ENCODE results near the gene ANKRD44. TPM values are rescaled to one million over a fixed set of nuclear protein-coding genes. Genes with fewer than 3 reads are reported as not detected.

The ANKRD44 gene
- polyA plus RNA-seq, 2 of the 4 experiments (the other 2 are of a cell fraction) = 0.97 to 5.9 TPM

DNA sequence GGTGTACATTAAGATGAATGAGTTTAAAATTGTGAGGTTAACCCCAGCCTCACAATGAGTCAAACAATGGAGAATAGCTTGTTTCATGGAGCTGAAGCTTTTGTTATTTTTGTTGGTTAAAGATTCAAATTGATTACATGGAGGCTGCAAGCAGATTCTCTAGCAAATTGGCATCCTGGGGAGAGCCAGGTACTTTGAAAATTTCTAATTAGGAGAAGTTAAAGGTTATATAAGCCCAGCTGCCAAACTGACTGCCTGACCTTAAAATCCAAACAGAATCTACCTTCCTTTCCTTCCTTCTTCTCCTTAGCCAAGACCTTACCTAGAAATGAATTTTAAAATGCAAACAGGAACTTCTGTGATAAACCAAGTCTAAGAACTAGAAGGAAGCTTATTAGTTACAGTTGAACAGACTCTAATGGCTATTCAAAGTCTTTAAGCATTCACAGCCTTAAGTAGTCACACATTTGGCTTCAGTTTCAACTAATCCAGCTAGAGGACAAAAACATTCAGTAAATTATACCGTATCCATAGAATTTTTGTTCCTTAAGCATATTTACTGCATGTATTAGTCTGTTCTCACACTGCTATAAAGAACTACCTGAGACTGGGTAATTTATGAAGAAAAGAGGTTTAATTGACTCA lies 352.6 kb downstream of the ANKRD44 start (continued):
- TF ChIP-seq FOXS1 (CRISPR knock-in tag; IDR thresholded peaks at IDR 0.05) (no peak), CHD4 (IDR thresholded peaks at IDR 0.05; ENCODE audit: borderline replicate concordance) (no peak), KDM5A (IDR thresholded peaks at IDR 0.05) (no peak), TFCP2L1 (CRISPR knock-in tag; IDR thresholded peaks at IDR 0.05) (no peak), EHMT2 (IDR thresholded peaks at IDR 0.05; ENCODE audit: low read depth) (no peak)
- TF ChIP-seq, protein P1, sequence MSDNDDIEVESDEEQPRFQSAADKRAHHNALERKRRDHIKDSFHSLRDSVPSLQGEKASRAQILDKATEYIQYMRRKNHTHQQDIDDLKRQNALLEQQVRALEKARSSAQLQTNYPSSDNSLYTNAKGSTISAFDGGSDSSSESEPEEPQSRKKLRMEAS (IDR thresholded peaks at IDR 0.05) = no peak

DNA sequence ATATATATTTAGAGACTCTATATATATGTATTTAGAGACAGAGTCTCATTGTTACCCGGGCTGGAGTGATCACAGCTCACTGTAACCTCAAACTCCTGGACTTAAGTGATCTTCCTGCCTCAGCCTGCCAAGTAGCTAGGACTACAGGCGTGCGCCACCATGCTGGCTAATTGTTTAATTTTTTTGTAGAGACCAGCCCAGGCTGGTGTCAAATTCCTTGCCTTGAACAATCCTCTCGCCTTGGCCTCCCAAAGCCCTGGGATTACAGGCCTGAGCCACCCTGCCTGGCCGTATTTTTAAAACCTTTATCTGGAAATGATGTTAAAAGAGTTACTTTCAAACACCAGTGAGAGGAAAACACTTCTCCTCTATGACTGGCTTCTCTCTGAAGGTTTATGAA lies 353.1 kb downstream of the ANKRD44 start:
- H3K27ac ChIP-seq = no peak overlapping the region
- DNase-seq (ENCODE audit: low read depth in 1 of 2, low spot score in 1 of 2) (no peak), FAIRE-seq (no peak), ATAC-seq (no peak)
- 72% methylated on average over 5 of the region's 5 CpGs for WGBS (ENCODE audit: missing lambda C conversion rate)
- H3K9me3 ChIP-seq = no peaks in the 10 kb centered on the region
- no peaks in the 10 kb centered on the region for H3K4me1 ChIP-seq
- CTCF ChIA-PET = interaction anchor here (0.7 kb wide), 1 partner anchor 28 kb away, joined by 3 read pairs; no protein-coding TSS in a partner anchor
- TF ChIP-seq, protein P2, sequence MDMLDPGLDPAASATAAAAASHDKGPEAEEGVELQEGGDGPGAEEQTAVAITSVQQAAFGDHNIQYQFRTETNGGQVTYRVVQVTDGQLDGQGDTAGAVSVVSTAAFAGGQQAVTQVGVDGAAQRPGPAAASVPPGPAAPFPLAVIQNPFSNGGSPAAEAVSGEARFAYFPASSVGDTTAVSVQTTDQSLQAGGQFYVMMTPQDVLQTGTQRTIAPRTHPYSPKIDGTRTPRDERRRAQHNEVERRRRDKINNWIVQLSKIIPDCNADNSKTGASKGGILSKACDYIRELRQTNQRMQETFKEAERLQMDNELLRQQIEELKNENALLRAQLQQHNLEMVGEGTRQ (IDR thresholded peaks at IDR 0.05) = no peak
- TF ChIP-seq JUNB (IDR thresholded peaks at IDR 0.05) (no peak), ZC3H11A (IDR thresholded peaks at IDR 0.05) (no peak), ZNF302 (CRISPR knock-in tag; IDR thresholded peaks at IDR 0.05) (no peak), CBX8 (IDR thresholded peaks at IDR 0.05) (no peak), CHD4 (IDR thresholded peaks at IDR 0.05; ENCODE audit: borderline replicate concordance) (no peak)
- TF ChIP-seq, protein P3, sequence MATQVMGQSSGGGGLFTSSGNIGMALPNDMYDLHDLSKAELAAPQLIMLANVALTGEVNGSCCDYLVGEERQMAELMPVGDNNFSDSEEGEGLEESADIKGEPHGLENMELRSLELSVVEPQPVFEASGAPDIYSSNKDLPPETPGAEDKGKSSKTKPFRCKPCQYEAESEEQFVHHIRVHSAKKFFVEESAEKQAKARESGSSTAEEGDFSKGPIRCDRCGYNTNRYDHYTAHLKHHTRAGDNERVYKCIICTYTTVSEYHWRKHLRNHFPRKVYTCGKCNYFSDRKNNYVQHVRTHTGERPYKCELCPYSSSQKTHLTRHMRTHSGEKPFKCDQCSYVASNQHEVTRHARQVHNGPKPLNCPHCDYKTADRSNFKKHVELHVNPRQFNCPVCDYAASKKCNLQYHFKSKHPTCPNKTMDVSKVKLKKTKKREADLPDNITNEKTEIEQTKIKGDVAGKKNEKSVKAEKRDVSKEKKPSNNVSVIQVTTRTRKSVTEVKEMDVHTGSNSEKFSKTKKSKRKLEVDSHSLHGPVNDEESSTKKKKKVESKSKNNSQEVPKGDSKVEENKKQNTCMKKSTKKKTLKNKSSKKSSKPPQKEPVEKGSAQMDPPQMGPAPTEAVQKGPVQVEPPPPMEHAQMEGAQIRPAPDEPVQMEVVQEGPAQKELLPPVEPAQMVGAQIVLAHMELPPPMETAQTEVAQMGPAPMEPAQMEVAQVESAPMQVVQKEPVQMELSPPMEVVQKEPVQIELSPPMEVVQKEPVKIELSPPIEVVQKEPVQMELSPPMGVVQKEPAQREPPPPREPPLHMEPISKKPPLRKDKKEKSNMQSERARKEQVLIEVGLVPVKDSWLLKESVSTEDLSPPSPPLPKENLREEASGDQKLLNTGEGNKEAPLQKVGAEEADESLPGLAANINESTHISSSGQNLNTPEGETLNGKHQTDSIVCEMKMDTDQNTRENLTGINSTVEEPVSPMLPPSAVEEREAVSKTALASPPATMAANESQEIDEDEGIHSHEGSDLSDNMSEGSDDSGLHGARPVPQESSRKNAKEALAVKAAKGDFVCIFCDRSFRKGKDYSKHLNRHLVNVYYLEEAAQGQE (IDR thresholded peaks at IDR 0.05) = no peak
- no peak overlapping the region for H3K4me3 ChIP-seq
- POLR2A ChIA-PET = no interaction called here
- H3K4me2 ChIP-seq = no peak overlapping the region

DNA sequence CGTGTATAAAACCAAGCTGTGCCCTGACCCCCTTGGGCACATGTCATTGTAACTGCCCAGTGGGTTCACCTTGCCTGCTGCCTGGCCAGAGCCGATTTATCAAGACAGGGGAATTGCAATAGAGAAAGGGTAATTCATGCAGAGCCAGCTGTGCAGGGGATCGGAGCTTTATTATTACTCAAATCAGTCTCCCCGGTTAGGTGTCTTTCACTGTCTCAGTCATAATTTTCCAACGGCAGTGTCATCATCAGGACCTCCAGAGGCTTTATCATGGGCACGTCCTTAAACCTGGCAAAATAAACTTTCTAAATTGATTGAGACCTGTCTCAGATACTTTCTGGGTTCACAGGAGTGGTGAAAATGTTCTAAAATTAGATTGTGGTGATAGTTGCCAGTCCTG lies 354.5 kb downstream of the ANKRD44 start:
- Histone ChIP-seq H3K4me3 (no peak overlapping the region), H3K27ac (no peak overlapping the region), H3K4me1 (no peaks in the 10 kb centered on the region), H3K4me2 (no peak overlapping the region), H3K9me3 (no peaks in the 10 kb centered on the region)
- CTCF ChIA-PET = interaction anchor here (1.0 kb wide), 1 partner anchor 21 kb away, joined by 4 read pairs; no protein-coding TSS in a partner anchor
- ATAC-seq = no peak
- FAIRE-seq = no peak
- TF ChIP-seq NFE2L2 (conservative IDR thresholded peaks at IDR 0.05; ENCODE audit: low read length) (no peak), TFCP2L1 (CRISPR knock-in tag; IDR thresholded peaks at IDR 0.05) (no peak), RFX5 (IDR thresholded peaks at IDR 0.05) (no peak)
- no peak for DNase-seq (ENCODE audit: low read depth in 1 of 2, low spot score in 1 of 2)
- WGBS (ENCODE audit: missing lambda C conversion rate) = 61% methylated on average over 6 of the region's 6 CpGs
- POLR2A ChIA-PET = interaction anchor here (0.5 kb wide), 1 partner anchor 496 kb away, joined by 3 read pairs; no protein-coding TSS in a partner anchor

DNA sequence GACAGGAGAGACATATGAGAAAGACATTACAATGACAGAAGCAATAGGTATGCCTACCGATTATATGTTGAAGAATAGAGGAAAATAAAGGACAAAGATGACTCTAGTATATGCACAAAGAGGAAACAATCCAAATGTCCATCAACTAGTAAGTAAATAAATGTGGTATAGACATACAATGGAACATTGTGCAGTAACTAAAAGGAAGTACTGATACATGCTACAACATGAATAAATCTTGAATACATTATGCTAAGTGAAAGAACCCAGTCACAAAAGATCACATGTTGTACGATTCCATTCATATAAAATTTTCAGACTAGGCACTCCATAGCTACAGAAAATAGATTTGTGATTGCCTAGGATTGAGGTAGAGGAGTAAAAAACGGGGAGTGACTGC lies 355.5 kb downstream of the ANKRD44 start:
- no peak overlapping the region for H3K4me3 ChIP-seq
- no peak overlapping the region for H3K4me2 ChIP-seq
- ChIA-PET POLR2A (no interaction called here), CTCF (no interaction called here)
- FAIRE-seq (no peak), ATAC-seq (no peak), DNase-seq (ENCODE audit: low read depth in 1 of 2, low spot score in 1 of 2) (no peak)
- H3K27ac ChIP-seq = no peak overlapping the region
- TF ChIP-seq, protein P4, sequence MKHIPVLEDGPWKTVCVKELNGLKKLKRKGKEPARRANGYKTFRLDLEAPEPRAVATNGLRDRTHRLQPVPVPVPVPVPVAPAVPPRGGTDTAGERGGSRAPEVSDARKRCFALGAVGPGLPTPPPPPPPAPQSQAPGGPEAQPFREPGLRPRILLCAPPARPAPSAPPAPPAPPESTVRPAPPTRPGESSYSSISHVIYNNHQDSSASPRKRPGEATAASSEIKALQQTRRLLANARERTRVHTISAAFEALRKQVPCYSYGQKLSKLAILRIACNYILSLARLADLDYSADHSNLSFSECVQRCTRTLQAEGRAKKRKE (CRISPR knock-in tag; IDR thresholded peaks at IDR 0.05; ENCODE audit: low read depth) = no peak
- TF ChIP-seq ZNF302 (CRISPR knock-in tag; IDR thresholded peaks at IDR 0.05) (no peak), FOSB (CRISPR knock-in tag; IDR thresholded peaks at IDR 0.05) (no peak), RARB (CRISPR knock-in tag; IDR thresholded peaks at IDR 0.05) (no peak), KDM5A (IDR thresholded peaks at IDR 0.05) (no peak), HOXB13 (CRISPR knock-in tag; IDR thresholded peaks at IDR 0.05; ENCODE audit: low read depth) (no peak), KDM1A (IDR thresholded peaks at IDR 0.05; ENCODE audit: low read depth) (no peak), JUN (IDR thresholded peaks at IDR 0.05) (no peak), NPAS2 (CRISPR knock-in tag; IDR thresholded peaks at IDR 0.05; ENCODE audit: borderline replicate concordance) (no peak), HDAC2 (IDR thresholded peaks at IDR 0.05) (no peak), ESRRA (IDR thresholded peaks at IDR 0.05; ENCODE audit: borderline replicate concordance, low read length) (no peak)
- no peaks in the 10 kb centered on the region for H3K9me3 ChIP-seq
- 21% methylated on average over 3 of the region's 3 CpGs for WGBS (ENCODE audit: missing lambda C conversion rate)
- no peaks in the 10 kb centered on the region for H3K4me1 ChIP-seq

All from A549 (cell line).